NCI-H1092 treated with DMSO at 0.1 percent for 48 hours (cell line): ENCODE measurements around the gene SH2D2A.
A peak's percentile ranks its signal among the peaks of the same experiment; 100 is the strongest.

ENCODE experiments used
- DNase-seq: peaks from one replicate; lab custom pipeline; 2025; lab: John Stamatoyannopoulos, UW

Gene SH2D2A

GRCh38 chr1:156803086-156803851 is 13.4 kb downstream of the SH2D2A start:
- no peak for DNase-seq

DNA sequence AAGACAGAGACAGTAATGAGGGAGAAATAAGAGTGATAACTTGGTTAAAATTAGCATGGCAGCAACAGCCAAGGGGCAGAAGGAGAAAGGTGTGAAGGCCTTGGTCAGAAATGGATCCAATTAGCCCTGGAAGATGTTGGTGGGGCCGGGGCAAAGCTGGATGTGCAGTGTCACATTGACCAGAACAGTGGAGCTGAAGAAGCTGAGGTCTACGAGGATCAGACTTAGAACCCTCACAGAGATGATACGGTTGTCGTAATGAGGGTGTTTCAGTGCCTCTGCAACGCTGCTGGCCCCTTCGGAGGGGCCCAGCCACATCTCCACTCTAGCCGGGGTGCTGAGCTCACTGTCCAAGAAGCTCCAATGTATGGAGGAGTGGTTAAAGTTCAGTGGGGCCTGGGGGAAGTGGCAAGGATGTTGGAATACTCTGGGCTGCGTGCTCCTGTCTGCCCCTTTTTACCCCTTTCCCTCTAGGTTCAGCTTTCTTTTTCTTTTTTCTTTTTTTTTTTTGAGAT is 14.2 kb downstream of the SH2D2A start:
- no peak for DNase-seq

DNA sequence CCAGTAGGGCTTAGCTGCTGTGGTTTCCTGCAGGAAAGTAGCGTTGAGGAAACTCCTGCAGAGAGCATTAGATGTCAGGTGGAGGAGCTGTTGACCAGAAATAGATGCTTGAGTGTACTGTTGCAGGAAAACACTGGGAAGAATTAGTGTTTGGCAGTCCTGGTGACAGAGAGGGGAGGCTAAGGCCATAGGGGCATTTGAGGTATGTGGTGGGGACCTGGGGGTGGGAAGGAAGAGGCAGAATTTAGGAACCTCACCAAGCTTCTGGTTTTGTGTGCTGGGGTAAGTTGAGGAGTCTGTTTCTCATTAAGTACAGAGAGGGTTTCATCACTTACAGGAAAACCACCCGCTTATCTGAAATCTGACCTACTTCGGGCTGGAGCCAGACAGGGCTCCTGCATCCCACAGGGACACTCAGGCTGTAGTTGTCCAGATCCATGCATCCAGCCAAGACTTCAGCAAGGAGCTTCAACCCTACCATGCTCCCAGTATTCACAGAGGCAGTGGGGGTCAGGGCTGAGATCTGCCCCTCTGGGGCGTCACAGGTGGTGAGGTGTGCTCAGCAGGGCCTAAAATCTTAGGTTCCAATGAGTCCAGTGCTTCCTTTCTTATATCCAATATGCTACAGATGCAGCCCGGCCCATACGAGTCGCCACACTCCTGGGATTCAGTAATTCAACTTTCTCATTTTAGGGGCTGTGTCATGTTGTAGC is 15.1 kb downstream of the SH2D2A start:
- DNase-seq = no peak

GRCh38 chr1:156797212-156797871 is 19.3 kb downstream of the SH2D2A start:
- peak; percentile 69 for DNase-seq

- no peak for DNase-seq
Observed at GRCh38 chr1:156796340-156797097, 20.1 kb downstream of the SH2D2A start.

GRCh38 chr1:156795787-156796186 is 20.9 kb downstream of the SH2D2A start:
- DNase-seq = no peak

DNA sequence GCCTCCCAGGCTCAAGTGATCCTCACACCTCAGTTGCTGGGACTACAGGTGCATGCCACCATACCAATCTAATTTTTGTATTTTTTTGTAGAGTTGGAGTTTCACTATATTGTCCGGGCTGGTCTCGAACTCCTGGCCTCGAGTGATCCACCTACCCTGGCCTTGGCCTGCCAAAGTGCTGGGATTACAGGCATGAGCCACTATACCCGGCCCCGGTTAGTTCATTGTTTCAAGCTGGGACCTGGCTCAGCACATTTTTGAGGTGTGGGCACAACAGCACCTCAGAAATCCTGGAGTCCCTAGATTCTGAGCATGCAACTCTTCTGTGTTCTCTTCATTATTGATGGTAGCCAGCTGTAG is 21.3 kb downstream of the SH2D2A start:
- no peak for DNase-seq

DNA sequence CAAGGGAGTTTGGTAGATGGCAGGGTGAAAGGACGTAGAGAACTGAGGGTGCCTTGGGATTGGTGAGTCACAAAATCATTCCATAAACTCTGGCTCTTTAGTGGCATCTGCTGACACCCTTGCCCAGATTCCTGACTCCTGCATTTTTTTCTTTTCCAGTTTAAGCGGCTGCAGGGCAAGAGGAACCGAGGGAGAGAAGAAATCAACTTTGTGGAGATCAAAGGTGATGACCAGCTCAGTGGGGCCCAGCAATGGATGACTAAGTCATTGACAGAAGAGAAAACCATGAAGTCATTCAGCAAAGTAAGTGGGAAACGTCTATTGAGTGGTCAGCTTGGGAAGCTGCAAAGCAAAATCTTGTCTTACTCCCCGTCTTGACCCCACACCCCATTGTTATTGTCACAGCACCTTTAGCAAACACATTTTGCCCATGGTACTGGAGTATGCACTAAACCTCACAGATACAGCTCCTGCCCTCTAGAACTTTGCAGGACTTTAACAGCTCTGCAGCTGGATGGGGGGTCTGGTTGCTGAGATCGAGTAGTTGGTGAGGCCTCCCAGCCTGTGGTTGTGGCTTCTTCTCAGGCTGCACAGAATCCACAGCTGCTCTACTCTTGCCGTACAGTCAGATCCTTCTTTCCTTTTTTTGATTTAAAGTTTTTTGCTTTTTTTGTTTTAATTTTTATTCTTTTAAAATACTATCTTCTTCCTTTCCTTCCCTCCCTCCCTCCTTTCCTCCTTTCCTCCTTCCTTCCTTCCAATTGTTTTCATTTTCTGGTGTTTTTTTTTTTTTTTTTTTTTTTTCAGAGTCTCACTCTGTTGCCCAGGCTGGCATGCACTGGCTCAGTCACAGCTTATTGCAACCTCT is 21.9 kb downstream of the SH2D2A start:
- DNase-seq = no peak

DNA sequence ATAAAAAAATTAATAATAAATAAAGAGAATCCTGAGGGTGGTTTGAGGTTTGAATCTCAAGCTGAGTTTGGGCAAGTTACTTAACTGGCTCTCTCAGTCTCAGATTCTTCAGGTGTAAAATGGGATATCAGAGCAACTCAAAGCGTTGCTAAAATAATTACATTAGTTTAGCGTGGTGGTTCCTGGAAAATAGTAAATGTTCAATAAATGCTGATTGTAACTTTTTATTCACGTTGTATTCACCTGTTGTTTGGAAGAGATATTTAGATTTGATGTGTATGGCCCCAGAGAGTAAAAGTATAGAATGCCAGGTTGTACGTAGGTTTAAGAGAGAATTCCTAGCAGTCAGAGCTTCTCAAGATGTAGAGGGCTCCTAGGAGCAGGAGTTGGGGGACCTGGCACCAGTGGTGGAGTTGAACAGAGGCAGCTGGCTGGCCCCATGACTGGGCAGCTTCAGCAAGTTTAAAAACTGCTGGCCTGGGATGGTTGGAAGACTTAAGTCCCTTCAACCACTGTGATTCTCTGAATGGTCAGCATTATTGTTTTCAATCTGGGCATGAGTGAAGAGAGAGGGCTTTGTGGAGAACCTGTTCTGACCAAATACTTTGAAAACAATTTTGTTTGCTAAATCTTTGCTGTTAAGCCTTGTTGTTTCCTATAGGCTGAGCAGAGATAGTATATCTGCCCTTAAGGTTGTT is 26.9 kb downstream of the SH2D2A start:
- no peak for DNase-seq

DNA sequence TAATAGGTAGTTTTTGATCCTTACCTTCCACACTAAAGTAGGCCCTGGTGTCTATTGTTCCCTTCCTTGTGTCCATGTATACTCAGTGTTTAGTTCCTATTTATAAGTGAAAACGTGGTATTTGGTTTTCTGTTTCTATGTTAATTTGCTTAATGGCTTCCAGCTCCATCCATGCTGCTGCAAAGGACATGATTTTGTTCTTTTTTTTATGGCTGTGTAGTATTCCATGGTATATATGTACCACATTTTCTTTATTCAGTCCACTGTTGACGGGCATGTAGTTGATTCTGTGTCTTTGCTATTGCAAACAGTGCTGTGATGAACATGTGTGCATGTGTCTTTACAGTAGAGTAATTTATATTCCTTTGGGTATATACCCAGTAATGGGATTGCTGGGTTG is 28.5 kb downstream of the SH2D2A start:
- DNase-seq = no peak

- DNase-seq = no peak
Observed at GRCh38 chr1:156786640-156787039, 30.0 kb downstream of the SH2D2A start.

DNA sequence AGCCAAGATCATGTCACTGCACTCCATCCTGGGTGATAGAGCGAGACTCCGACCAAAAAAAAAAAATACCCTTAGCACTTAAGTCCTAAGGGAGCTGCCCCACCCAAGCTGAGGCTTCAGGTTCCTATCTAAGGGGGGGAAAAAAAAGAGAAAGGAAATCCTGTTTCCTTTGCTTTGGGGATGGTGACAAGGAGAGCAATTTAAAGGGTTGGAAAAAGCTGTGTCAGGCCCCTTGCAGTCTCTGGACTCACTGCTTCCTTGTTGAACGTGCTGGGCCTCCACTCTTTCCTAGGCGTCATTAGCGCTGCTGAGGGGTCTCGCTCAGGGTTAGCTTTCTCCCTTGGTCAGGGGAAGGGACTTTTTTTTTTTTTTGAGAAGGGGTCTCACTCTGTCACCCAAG is 31.2 kb downstream of the SH2D2A start:
- DNase-seq = no peak

DNA sequence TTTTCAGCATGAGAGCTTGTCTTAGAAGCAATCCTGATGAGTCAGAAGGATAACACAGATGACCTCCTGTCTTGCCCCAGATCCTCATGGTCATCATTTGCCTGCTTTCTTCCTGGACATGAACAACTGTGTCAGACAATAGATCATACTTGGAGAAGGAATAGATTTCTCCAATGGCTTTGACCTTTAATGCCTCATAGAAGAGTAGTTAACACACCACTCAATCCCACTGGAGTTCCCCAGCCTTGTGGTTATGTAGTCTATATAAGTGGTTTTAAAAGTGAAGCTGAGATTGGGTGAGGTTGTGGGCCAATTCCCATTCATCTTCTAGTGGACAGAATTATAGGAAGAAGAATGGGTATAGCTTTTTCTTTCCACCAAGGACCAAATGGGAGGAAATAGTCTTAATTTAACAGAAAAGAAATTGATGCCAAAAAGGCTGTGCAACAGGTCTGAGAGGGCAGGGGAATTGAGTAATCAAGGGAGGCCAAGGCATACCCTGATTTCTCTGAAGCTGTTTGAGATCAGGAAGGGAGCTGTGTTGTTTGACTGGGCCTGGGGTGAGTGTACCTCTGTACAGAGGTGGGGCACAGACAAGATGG is 35.0 kb downstream of the SH2D2A start:
- DNase-seq = no peak

GRCh38 chr1:156777573-156777972 is 39.1 kb downstream of the SH2D2A start:
- DNase-seq = no peak

- DNase-seq = no peak
Observed at GRCh38 chr1:156776942-156777341, 39.7 kb downstream of the SH2D2A start.

DNA sequence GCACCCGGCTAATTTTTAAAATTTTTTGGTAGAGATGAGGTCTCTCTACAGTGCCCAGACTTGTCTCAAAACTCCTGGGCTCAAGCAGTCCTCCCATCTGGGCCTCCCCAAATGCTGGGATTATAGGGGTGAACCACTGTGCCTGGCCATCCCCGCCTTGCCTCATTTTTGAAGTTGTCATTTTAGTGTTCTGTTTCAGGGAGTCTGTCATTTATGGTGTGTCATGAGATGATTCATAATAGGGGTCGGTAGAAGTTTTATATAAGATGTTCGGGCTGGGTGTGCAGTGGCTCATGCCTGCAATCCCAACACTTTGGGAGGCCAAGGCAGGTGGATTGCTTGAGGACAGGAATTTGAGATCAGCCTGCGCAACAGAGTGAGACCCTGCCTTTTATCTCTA is 40.8 kb downstream of the SH2D2A start:
- no peak for DNase-seq

DNA sequence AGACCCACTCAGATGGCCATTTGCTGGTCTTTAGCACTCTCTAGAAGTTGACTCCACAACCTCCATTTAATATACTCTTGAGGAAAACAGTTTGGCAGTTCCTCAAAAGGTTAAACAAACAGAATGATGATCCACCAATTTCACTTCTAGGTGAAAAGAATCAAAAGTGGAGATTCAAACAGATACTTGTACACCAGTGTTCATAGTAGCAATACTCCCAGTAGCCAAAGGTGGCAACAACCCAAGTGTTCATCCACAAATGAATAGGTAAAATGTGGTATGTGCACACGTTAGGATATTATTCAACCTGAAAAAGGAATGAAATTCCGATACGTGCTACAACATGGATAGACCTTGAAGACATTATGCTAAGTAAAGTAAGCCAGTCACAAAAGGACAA is 43.0 kb downstream of the SH2D2A start:
- DNase-seq = no peak

GRCh38 chr1:156772728-156773497 is 43.7 kb downstream of the SH2D2A start:
- no peak for DNase-seq

DNA sequence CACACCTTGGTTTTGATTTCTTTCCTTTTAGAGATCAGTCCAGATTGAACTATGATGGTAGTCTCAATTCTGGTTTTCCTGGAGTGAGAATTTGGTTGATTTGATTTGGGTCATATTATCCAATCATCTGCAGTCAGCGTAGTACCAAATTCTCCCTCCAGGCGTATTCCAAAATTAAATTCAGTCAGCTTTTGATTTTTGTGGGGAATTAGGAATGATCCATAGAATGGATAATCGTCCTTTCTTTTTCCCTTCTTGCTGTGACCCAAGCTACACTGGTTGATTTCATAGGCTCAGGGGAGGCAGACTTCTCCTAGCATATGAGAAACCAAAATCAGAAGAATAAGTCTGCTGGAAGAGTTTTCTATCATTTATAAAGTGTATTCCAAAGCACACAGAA is 44.4 kb downstream of the SH2D2A start:
- DNase-seq = no peak
